Skin epidermis (tissue), 12 donors: Measurements from ENCODE around the gene MBNL3.
"Not testable (repeated sequence)": the region's sequence is repeated elsewhere in the genome, so short reads cannot be mapped to it uniquely, and the experiment has no call there.

Source experiments
- H3K27ac ChIP-seq, 21 experiments: fragments of 200-600 bp; sonication (generic) in 11 of 21; one replicate each; pipeline ENCODE4 v1.5.0; 2020; ENCODE audit warnings: mild to moderate bottlenecking in 3 of 21, inconsistent platforms in 2 of 21, moderate library complexity in 2 of 21
- H3K4me3 ChIP-seq, 7 experiments: fragments of 200-600 bp; sonication (generic) in 2 of 7; one replicate each; pipeline ENCODE4 v1.5.0; 2020; ENCODE audit warnings: inconsistent platforms in 2 of 7, mild to moderate bottlenecking in 2 of 7, moderate library complexity in 1 of 7

MBNL3 gene

DNA sequence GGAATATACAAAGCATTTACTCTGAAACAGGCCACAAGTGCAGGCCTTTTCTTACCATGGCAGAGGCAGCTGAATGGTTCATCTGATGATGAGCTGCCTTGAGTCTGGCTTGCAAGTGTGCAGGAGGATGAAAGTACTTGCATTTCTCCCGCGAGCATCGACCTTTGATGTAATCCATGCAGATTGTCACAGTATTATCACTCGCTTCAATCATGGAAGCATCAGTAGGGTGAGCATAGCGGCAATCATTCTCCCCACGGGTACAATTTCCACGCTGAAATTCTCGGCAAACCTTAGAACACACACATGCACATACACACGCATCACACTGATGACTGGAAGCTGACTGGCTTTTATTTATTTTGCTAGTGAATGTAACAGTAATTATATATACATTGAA, 98.0 kb downstream of the MBNL3 start:
- Histone ChIP-seq H3K27ac (no peak overlapping the region), H3K4me3 (no peak overlapping the region)

DNA sequence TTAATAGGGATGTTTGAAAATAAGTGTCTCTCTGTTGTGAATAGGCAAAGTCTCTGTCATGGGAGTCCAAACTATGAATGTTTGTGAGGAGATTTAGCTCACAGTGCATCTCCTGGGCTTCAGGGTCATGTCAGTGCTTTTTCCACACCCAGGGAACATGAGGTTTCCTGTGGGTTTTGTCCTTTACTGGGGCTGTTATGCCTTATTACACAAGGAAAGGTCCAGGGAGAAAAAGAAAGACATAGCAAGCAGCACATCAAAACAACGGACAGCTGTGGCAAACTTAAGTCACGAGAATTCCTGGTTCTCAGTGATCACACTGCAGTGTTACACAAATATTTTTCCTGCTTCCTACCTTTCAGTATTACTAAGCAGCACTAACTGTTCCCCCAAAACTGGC, 99.4 kb downstream of the MBNL3 start:
- Histone ChIP-seq H3K27ac (no peak overlapping the region), H3K4me3 (no peak overlapping the region)

DNA sequence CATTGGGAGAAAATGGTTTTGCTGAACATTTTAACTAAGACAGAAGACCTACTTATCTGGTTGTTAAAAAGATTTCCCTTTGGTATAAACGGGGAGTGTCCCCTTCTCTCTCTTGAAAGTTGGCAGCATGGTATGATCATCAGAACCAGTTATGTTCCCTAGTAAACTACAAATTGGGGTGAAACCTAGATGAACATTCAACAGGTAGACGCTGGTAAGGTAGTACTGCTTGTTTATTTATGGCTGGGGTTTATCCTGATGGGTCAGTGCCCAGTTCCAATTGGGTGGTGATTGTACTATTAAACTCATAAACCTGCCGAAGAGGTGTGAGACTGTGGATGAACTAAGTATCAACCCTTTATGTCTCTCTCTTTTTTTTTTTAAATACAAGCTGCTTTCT, 100.5 kb downstream of the MBNL3 start:
- Histone ChIP-seq H3K27ac (no peak overlapping the region), H3K4me3 (no peak overlapping the region)

DNA sequence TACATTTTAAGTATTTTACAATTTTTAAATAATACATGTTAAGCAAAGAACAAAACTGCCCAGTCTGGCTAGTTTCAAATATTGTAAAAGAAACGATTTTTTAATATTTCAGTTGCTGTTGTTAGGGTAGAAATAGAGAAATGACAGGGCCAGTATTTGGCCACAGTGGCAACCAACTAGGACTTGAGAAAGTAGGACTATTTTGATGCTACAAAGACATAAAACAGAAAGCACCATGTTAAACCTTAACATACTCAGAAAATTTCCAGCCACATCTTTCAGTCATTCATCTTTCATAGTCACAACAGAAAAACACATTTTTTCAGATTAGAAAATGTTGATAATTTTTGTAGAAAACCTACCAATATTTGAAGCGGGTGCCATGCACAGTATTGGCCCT, 104.5 kb downstream of the MBNL3 start:
- Histone ChIP-seq H3K4me3 (no peak overlapping the region), H3K27ac (no peak overlapping the region)

DNA sequence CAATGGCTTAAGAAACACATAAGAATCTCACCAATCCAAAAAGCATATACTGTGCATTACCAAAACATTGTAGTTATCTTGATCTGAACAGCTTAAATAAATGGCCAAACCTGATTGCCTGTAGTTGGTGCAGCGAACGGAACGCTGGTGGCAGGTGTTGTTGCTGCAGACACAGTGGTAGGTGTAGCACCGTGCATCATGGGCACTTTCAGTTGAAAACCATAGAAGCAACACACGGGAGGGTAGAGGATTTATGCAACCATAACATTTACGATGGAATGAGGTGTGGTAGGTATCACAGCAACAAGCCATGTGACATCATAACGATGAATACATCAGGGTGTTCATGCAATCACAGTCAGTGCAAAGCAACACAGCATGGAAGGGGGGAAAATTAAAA, 106.8 kb downstream of the MBNL3 start:
- Histone ChIP-seq H3K27ac (no peak overlapping the region), H3K4me3 (no peak overlapping the region)

DNA sequence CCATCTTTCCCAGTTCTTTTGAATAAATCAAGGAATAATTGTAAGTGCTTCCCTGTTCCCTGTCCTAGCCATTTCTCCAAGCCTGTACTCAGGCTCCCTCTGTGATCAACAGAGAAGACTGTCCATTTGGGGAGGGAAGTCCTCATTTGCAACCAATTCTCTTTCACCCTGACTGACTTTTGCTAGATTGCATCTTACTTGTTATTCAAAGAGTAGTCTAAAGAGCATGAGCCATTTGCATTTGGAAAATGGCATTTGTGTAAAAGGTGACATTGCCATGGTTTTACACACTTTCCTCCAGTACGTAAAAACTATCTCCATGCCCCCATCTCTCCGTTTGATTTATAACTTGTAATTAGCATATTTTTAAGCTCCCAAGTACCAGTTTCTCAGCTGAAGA, 110.6 kb downstream of the MBNL3 start:
- Histone ChIP-seq H3K27ac (no peak overlapping the region), H3K4me3 (no peak overlapping the region)

DNA sequence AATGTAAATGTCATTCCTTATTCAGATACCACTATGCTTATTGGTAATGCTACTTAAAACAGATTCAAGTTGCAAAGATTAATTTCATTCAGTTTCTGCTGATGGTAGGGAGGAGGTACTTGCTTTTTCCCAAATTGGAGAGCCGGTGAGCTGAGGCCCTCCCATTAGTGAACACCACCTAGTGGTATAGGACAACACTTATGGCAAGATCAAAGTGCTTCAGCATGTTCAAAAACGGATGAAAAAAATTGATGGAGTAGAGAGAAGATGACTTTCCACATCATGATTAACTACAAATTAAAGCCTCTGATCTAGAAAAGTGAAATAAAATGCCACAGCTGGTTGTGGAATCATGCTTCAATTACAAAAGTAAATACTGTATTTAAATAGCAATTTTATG, 112.9 kb downstream of the MBNL3 start:
- Histone ChIP-seq H3K27ac (no peak overlapping the region), H3K4me3 (no peak overlapping the region)

DNA sequence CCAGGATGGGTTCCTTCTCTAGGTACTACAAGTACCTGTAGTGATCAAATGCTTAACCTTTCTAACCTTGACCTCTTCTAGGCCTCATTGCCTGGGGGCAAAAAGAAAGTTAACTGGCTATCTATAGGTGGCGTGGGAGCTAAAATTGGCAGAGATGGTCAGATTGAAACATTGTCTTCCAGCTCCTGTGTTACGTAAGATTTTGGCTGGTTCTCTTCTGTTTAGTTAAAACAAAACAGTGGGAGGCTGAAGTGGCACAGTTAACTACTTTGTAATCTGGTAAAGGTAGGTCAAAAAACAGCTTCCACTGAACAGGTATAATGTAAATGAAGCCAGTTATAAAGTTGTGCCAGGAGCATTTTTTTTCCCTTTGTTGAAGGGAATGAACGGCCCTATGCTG, 115.2 kb downstream of the MBNL3 start:
- H3K27ac ChIP-seq = no peak overlapping the region
- no peak overlapping the region for H3K4me3 ChIP-seq

DNA sequence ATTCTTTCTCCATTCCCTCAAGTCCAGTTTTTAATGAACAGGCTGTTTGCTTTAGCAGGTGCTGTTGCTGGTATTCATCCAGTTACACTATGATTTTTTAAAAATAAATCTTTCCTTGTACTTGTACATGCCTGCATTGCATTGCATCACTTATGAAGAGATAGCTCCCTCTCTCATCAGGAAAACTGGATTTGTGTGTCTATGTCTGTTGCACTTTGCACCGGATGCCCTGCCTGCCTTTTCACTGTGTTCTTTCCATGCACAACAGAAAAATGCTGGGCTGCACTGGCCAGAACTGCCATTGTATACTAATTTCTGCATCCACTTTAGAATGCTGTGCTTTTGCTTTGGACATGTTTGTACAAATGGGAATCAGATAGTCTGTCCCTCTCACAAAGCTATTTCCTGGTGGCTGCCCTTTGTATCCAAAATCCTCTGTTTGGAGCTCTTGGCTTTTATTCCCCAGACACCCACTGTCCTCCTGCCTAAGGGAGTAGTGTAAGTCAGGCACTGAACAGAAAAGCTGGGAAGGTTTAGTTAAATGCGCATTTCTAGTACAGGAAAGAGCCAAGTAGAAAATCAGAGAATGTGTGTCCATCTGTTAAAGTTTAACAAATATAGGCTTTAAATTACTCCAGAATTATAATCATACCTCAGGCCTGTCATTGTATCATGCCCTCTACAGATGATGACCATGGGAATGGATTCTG, 119.1 kb downstream of the MBNL3 start:
- no peak overlapping the region for H3K4me3 ChIP-seq
- H3K27ac ChIP-seq = no peak overlapping the region

DNA sequence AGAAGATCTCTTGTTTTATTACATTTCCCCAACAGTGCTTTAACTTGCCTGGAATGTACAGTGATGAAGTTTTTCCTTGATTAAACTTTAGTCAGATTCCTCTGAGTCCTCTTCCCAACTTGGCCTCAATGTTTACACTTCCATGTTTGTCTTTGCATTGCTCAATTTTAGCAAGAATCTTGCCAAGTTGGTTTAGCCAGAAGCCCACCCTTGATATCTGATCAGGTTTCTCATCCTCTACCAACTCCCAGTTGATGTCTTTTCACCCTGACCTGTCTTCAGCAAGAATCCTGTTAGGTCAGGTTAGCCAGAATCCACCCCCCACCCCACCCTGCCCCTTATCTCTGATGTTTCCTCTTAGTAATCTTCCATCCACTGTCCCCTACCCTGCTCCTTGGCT, 120.9 kb downstream of the MBNL3 start:
- Histone ChIP-seq H3K27ac (no peak overlapping the region), H3K4me3 (no peak overlapping the region)

DNA sequence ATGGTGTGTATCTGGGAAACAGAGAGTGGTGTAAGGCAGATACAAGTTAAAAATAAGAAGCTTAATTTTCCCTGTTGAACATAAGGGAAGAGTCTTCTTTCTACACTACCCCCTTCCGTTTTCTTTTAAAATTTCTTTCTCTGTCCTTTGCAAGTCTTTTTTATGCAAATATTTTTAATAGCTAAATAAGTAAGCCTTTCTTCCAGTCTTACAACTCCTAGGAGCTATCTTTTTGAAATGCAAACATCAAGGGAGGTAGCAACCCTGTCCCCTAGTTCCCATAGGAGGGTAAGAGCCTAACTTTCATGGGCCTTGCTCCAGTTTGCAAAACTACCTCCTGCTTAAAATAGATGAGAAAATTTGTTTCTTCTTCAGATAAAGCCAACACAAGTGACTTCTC, 121.5 kb downstream of the MBNL3 start:
- Histone ChIP-seq H3K27ac (no peak overlapping the region), H3K4me3 (no peak overlapping the region)

DNA sequence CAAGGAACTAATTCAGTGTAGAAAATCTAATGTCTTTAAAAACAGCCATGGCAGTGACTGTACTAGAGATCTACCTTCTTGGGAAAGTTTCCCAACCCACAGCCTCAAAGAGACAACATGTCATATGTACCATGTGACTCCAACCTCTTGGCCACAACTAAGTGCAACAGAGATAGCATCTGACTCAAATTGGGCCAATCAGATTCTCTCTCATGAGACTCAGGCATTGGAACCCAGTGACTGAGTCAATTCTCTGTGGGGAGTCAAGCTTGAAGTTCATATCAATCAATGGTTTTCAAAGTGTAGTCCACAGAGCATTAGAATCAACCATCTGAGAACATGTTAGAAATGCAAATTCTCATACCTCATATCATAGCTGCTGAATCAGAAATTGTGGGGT, 123.3 kb downstream of the MBNL3 start:
- H3K27ac ChIP-seq = no peak overlapping the region

DNA sequence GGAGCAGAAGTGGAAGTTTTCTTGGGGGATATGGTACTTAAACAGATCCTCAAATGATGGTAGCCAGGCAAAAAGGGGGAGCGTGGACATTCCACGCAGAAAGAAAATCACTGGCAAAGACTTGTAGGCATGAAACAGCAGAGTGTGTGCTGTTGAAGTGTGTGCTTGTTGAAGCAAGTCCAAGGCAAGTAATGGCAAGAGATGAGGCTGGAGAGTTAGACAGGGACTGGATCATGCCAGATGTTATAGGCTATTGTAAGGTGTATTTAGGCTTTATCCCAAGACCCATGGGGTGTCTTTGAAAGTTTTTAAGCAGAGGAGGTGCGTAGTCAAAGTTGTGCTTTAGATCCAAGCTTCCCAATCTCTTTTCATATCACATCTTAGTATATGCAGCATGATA, 124.5 kb downstream of the MBNL3 start:
- H3K4me3 ChIP-seq = no peak overlapping the region
- H3K27ac ChIP-seq = no peak overlapping the region

More for the DNA sequence above, 123.3 kb downstream of the MBNL3 start:
- no peak overlapping the region for H3K4me3 ChIP-seq

DNA sequence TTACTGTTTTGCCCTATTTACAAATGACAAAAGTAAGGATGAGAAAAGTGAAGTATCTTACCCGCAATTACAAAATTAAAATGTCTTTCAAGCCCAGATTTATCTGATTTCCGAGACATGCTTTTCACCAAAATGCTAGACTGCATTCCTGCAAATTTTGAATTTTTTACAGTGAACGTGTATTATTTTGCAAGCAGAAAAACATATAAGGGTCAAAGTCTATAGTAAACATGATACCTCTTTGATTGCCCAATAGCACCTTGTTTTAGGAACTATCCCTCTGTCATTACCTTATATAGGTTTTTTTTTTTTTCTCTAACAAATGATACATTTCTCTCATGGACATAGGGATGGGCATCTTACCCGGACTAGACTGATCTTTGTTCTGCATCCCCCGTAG, 135.4 kb downstream of the MBNL3 start:
- Histone ChIP-seq H3K4me3 (no peak overlapping the region), H3K27ac (no peak overlapping the region)

DNA sequence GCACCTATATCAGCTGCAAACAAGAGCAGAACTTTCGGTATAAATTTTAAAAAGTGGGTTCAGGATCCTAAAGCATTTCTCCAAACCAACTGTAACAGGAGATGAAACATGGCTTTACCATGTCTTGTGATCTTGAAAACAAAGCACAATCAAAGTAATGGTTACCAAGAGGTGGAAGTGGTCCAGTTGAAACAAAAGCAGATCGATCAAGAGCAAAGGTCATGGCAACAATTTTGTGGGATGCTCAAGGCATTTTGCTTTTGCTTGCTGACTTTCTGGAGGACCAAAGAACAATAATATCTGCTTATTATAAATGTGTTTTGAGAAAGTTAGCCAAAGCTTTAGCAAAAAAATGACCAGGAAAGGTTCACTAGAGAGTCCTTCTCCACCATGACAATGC, 152.7 kb downstream of the MBNL3 start:
- Histone ChIP-seq H3K27ac (no peak overlapping the region), H3K4me3 (no peak overlapping the region)

DNA sequence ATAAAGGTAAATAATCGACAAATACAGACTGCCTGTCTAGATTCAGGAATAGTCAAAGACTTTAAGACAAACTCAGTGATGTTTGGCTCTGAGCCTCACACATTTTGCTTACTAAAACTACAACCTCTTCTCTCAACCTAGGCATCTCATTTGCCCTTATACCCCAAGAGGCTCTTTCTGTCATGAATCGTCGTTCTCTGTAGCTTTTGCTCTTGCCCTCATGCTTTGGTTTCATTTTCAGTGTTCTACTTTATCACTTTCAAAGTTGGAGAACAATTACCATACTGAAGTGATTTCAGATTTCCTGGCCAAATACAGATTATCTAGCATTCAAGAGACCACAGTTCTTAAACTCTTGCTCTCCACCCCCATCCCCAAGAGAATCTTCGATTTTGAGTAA, 155.5 kb downstream of the MBNL3 start:
- no peak overlapping the region for H3K27ac ChIP-seq
- H3K4me3 ChIP-seq = no peak overlapping the region

DNA sequence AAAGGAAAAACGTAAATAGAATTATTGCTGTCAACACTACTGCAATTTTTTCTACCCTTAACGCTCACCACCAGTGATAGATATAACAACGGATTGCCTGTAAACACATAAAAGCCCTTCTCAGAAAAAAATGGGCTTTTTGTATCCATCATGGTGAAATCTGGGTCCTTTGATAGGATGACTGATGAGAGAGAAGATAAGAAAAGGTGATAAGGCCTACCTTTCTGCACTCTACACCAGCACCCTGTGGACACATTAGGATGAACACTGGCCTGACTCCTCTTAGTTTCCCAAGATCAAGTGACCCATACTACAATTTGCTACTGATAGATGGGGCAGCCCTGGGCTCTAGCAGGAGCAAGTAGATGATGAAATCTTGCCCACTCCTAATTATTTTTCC, 157.3 kb downstream of the MBNL3 start:
- H3K4me3 ChIP-seq = no peak overlapping the region
- no peak overlapping the region for H3K27ac ChIP-seq

DNA sequence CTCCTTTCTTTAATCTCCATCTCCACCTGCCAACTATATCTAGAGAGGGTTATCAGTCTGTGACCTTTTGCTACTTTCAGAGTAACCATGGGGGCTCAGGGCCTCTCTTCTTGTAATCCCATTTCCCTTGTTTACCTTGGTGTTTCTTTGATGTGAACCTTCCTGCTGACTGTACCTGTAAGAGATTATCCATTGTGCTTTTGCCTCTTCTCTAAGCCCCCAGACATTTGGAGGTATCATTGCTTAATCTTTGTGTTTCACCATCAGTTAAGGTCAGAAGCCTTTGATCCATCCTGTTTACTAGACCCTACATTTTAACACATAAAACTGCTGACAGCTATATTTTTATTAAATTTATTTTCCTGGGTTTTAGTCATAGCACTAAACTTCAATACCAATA, 157.8 kb downstream of the MBNL3 start:
- H3K4me3 ChIP-seq = no peak overlapping the region
- H3K27ac ChIP-seq = no peak overlapping the region

DNA sequence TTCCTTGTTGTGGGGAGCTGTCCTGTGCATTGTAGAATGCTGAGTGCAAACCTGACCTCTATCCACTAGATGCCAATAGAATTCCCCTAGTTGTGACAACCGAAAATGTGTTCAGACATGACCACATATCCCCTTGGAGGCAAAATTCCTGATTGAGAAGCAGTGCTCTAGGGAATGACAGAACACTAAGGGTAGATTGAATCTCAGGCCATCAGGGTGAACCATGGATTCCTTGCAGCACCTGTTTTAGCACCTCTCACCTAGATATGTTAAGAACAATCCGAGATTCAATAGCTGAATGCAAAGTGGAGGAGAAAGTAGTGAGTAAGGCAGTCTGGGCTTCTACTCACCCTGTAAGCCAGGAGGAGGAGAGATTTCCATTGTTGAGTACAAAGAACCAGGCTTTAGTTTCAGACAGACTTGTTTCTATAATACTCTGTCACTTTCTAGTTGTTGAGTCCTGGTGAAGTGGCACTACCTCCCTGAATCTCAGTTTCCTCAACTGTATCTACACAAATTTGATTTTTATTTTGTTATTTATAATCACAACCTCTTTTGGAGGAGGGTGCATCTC, 158.6 kb downstream of the MBNL3 start:
- H3K4me3 ChIP-seq = no peak overlapping the region

DNA sequence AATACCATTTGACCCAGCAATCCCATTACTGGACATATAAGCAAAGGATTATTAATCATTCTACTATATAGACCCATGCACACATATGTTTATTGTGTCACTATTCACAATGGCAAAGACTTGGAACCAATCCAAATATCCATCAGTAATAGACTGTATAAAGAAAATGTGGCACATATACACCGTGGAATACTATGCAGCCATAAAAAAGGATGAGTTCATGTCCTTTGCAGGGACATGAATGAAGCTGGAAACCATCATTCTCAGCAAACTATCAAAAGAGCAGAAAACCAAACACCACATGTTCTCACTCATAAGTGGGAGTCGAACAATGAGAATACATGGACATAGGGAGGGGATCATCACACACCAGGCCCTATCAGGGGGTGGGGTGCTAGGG, 161.9 kb downstream of the MBNL3 start:
- H3K27ac ChIP-seq, H3K4me3 ChIP-seq: not testable (repeated sequence)

More for the DNA sequence above, 158.6 kb downstream of the MBNL3 start:
- H3K27ac ChIP-seq = no peak overlapping the region
